DND-41 (cell line): Measurements from ENCODE around the gene TBCA.

Source experiments
- ATAC-seq: fragments of 200-7000 bp; cut with Tn5 transposase; 3 replicates; pipeline ENCODE4 v1.9.1; 2021; ENCODE audit warnings: low read depth; ENCODE audit not compliant: insufficient read depth
- DNase-seq: peaks from one replicate; pipeline ENCODE4 v3.0.0-alpha.2; 2020
- H2AFZ ChIP-seq: 2 replicates; pipeline ENCODE4 v1.6.0; 2012; ENCODE audit warnings: low read depth, low read length
- H3K27ac ChIP-seq: 2 replicates; pipeline ENCODE4 v1.5.1; 2012; ENCODE audit warnings: low read length, inconsistent platforms
- H3K27me3 ChIP-seq: fragments of 200-600 bp; sonication (generic); 2 replicates; pipeline ENCODE4 v1.6.0; 2012; ENCODE audit warnings: low read length, mild to moderate bottlenecking, inconsistent platforms; ENCODE audit not compliant: insufficient read depth, poor library complexity
- H3K36me3 ChIP-seq: 2 replicates; pipeline ENCODE4 v1.5.1; 2012; ENCODE audit warnings: low read length, inconsistent platforms; ENCODE audit not compliant: insufficient read depth
- H3K4me1 ChIP-seq: 2 replicates; pipeline ENCODE4 v1.5.1; 2012; ENCODE audit warnings: mild to moderate bottlenecking, low read length; ENCODE audit not compliant: insufficient read depth
- H3K4me2 ChIP-seq: 2 replicates; pipeline ENCODE4 v1.6.0; 2012; ENCODE audit warnings: mild to moderate bottlenecking, moderate library complexity, low read length, inconsistent platforms; ENCODE audit not compliant: insufficient read depth
- H3K4me3 ChIP-seq, 2 experiments: fragments of 200-600 bp in 1 of 2; shearing (Covaris generic) in 1 of 2; 2 replicates each; pipeline ENCODE4 v1.5.1; 2012 to 2016; ENCODE audit warnings: inconsistent platforms in 2 of 2, low read length in 2 of 2, mild to moderate bottlenecking in 2 of 2, low read depth in 1 of 2, moderate library complexity in 1 of 2
- H3K79me2 ChIP-seq: 2 replicates; pipeline ENCODE4 v1.6.0; 2012; ENCODE audit warnings: low read length, inconsistent platforms; ENCODE audit not compliant: insufficient read depth
- H3K9ac ChIP-seq: 2 replicates; pipeline ENCODE4 v1.6.0; 2012; ENCODE audit warnings: low read depth, mild to moderate bottlenecking, inconsistent platforms, low read length, moderate library complexity
- H3K9me3 ChIP-seq: 2 replicates; pipeline ENCODE4 v1.5.1; 2012; ENCODE audit warnings: low read length, moderate library complexity, mild to moderate bottlenecking, inconsistent platforms; ENCODE audit not compliant: insufficient read depth, severe bottlenecking
- H4K20me1 ChIP-seq: 2 replicates; pipeline ENCODE4 v1.6.0; 2012; ENCODE audit warnings: low read length; ENCODE audit not compliant: insufficient read depth
- CTCF ChIP-seq: IDR thresholded peaks from 2 replicates; pipeline ENCODE4 v1.5.1; 2012; ENCODE audit warnings: borderline replicate concordance, low read length, moderate library complexity, mild to moderate bottlenecking; ENCODE audit not compliant: poor library complexity, severe bottlenecking; ENCODE audit errors: extremely low read depth
- EZH2 ChIP-seq: IDR thresholded peaks from 3 replicates; pipeline ENCODE4 v1.6.1; 2012; ENCODE audit warnings: borderline replicate concordance, low read depth, mild to moderate bottlenecking, moderate library complexity, low read length, inconsistent platforms; ENCODE audit not compliant: severe bottlenecking

TBCA gene

GRCh38 chr5:77696120-77696519 is 80.0 kb downstream of the TBCA start:
- DNase-seq (no peak), ATAC-seq (no peak)
- Histone ChIP-seq H4K20me1 (peaks cover 22% of the 10 kb centered on the region; the same call in 1 of the 2 replicates), H3K36me3 (peaks cover 63% of the 10 kb centered on the region), H3K9me3 (no peaks in the 10 kb centered on the region), H2AFZ (no peak overlapping the region), H3K79me2 (peaks cover 68% of the 10 kb centered on the region), H3K4me2 (no peak overlapping the region), H3K27ac (no peak overlapping the region), H3K4me1 (no peaks in the 10 kb centered on the region), H3K9ac (no peak overlapping the region), H3K4me3 (no peak overlapping the region), H3K27me3 (no peaks in the 10 kb centered on the region)
- TF ChIP-seq EZH2 (no peak), CTCF (no peak)

- no peak overlapping the region for H2AFZ ChIP-seq
- no peak for DNase-seq
- H3K27ac ChIP-seq = no peak overlapping the region
- H3K36me3 ChIP-seq = peaks cover 63% of the 10 kb centered on the region
- H3K4me1 ChIP-seq = no peaks in the 10 kb centered on the region
- H3K4me3 ChIP-seq = no peak overlapping the region
- H3K9ac ChIP-seq = no peak overlapping the region
- no peak for ATAC-seq
- H3K4me2 ChIP-seq = no peak overlapping the region
- no peaks in the 10 kb centered on the region for H3K9me3 ChIP-seq
- H4K20me1 ChIP-seq = peaks cover 22% of the 10 kb centered on the region; the same call in 1 of the 2 replicates
- H3K27me3 ChIP-seq = no peaks in the 10 kb centered on the region
- TF ChIP-seq EZH2 (no peak), CTCF (no peak)
- peaks cover 46% of the 10 kb centered on the region for H3K79me2 ChIP-seq
Observed at GRCh38 chr5:77693913-77694312, 82.2 kb downstream of the TBCA start.

GRCh38 chr5:77683171-77683732 is 92.9 kb downstream of the TBCA start:
- ATAC-seq (no peak; the same call in 2 of the 3 replicates), DNase-seq (no peak)
- H3K36me3 ChIP-seq = peaks cover 5% of the 10 kb centered on the region; the same call in 1 of the 2 replicates
- no peaks in the 10 kb centered on the region for H3K9me3 ChIP-seq
- no peak overlapping the region for H2AFZ ChIP-seq
- H3K27ac ChIP-seq = no peak overlapping the region
- H4K20me1 ChIP-seq = no peaks in the 10 kb centered on the region
- H3K27me3 ChIP-seq = no peaks in the 10 kb centered on the region
- no peak overlapping the region for H3K9ac ChIP-seq
- no peak overlapping the region for H3K4me3 ChIP-seq
- H3K4me2 ChIP-seq = no peak overlapping the region
- TF ChIP-seq EZH2 (no peak), CTCF (no peak)
- H3K4me1 ChIP-seq = no peaks in the 10 kb centered on the region
- no peaks in the 10 kb centered on the region for H3K79me2 ChIP-seq
